GM20000 (cell line): Measurements from ENCODE around the gene C1orf74.

Experiments used
- DNase-seq: peaks from one replicate; pipeline ENCODE4 v3.0.0; 2012; ENCODE audit warnings: low spot score
- CTCF ChIP-seq: IDR thresholded peaks from 2 replicates; pipeline ENCODE4 v1.5.1; 2012; ENCODE audit warnings: mild to moderate bottlenecking, control low read depth; ENCODE audit errors: extremely low read depth, missing control alignments

C1orf74 gene

GRCh38 chr1:209823143-209824041, 39.0 kb upstream of the C1orf74 start:
- peak; percentile 46 for DNase-seq
- peak; percentile 71 for TF ChIP-seq CTCF

GRCh38 chr1:209822706-209823105, 38.3 kb upstream of the C1orf74 start:
- no peak for DNase-seq
- no peak for TF ChIP-seq CTCF

GRCh38 chr1:209820986-209821385, 36.6 kb upstream of the C1orf74 start:
- TF ChIP-seq CTCF = no peak
- no peak for DNase-seq

GRCh38 chr1:209819058-209819457, 34.7 kb upstream of the C1orf74 start:
- TF ChIP-seq CTCF = no peak

GRCh38 chr1:209817691-209818090, 33.3 kb upstream of the C1orf74 start:
- no peak for TF ChIP-seq CTCF
- DNase-seq = no peak

More at GRCh38 chr1:209819058-209819457, 34.7 kb upstream of the C1orf74 start:
- DNase-seq = no peak

- no peak for TF ChIP-seq CTCF
- DNase-seq = no peak
Observed at GRCh38 chr1:209816923-209817322, 32.6 kb upstream of the C1orf74 start.

- no peak for TF ChIP-seq CTCF
- no peak for DNase-seq
Observed at GRCh38 chr1:209815931-209816341, 31.6 kb upstream of the C1orf74 start.
